ENCODE data around the gene EPHB2.

Gene EPHB2

GRCh38 chr1:22949822-22950331 is 239.2 kb downstream of the EPHB2 start:
- no peak for TF ChIP-seq RAD21 (IDR thresholded peaks at IDR 0.05; ENCODE audit: low read depth)
- no peak for TF ChIP-seq NFIC (IDR thresholded peaks at IDR 0.05)
- TF ChIP-seq CEBPB (IDR thresholded peaks at IDR 0.05): no peak
- TF ChIP-seq, protein P1, sequence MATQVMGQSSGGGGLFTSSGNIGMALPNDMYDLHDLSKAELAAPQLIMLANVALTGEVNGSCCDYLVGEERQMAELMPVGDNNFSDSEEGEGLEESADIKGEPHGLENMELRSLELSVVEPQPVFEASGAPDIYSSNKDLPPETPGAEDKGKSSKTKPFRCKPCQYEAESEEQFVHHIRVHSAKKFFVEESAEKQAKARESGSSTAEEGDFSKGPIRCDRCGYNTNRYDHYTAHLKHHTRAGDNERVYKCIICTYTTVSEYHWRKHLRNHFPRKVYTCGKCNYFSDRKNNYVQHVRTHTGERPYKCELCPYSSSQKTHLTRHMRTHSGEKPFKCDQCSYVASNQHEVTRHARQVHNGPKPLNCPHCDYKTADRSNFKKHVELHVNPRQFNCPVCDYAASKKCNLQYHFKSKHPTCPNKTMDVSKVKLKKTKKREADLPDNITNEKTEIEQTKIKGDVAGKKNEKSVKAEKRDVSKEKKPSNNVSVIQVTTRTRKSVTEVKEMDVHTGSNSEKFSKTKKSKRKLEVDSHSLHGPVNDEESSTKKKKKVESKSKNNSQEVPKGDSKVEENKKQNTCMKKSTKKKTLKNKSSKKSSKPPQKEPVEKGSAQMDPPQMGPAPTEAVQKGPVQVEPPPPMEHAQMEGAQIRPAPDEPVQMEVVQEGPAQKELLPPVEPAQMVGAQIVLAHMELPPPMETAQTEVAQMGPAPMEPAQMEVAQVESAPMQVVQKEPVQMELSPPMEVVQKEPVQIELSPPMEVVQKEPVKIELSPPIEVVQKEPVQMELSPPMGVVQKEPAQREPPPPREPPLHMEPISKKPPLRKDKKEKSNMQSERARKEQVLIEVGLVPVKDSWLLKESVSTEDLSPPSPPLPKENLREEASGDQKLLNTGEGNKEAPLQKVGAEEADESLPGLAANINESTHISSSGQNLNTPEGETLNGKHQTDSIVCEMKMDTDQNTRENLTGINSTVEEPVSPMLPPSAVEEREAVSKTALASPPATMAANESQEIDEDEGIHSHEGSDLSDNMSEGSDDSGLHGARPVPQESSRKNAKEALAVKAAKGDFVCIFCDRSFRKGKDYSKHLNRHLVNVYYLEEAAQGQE (IDR thresholded peaks at IDR 0.05; ENCODE audit: low read depth): no peak
- no peak for TF ChIP-seq EGR1 (IDR thresholded peaks at IDR 0.05)
- no peak for TF ChIP-seq EP300 (IDR thresholded peaks at IDR 0.05; ENCODE audit: borderline replicate concordance)
- no peak for TF ChIP-seq YY1 (IDR thresholded peaks at IDR 0.05; ENCODE audit: low read depth)
- no peak for TF ChIP-seq ZBTB7A (IDR thresholded peaks at IDR 0.05; ENCODE audit: low read depth)
- no peak for TF ChIP-seq FOXM1 (IDR thresholded peaks at IDR 0.05; ENCODE audit: borderline replicate concordance, low read depth)
- no peak for TF ChIP-seq TAF1 (IDR thresholded peaks at IDR 0.05; ENCODE audit: low read depth)

GRCh38 chr1:22951796-22952195 is 241.2 kb downstream of the EPHB2 start:
- TF ChIP-seq, protein P1 (IDR thresholded peaks at IDR 0.05; ENCODE audit: low read depth): no peak
- TF ChIP-seq NFIC (IDR thresholded peaks at IDR 0.05): no peak
- TF ChIP-seq CEBPB (IDR thresholded peaks at IDR 0.05): no peak
- TF ChIP-seq TCF12 (IDR thresholded peaks at IDR 0.05; ENCODE audit: low read depth): no peak
- no peak for TF ChIP-seq EGR1 (IDR thresholded peaks at IDR 0.05)
- no peak for TF ChIP-seq RAD21 (IDR thresholded peaks at IDR 0.05; ENCODE audit: low read depth)

DNA sequence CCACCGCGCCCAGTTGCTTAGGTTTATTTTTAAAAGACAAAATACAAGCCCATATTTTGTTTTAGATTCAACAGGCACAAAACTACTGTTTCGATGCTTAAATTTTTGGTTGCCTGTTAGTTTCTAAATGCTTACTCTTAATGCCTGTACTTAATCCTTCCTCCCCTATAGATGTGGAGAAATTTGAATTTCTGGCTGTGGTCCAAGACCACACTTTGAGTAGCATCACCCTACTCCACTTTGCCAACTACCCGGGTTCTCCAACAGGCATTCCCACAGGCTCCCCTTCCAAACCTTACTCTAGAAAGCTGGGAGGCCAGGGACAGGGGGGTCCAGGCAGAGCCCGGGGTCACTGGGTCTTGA is 242.0 kb downstream of the EPHB2 start:
- TF ChIP-seq FOXM1 (IDR thresholded peaks at IDR 0.05; ENCODE audit: borderline replicate concordance, low read depth) (no peak), TCF12 (IDR thresholded peaks at IDR 0.05; ENCODE audit: low read depth) (no peak), YY1 (IDR thresholded peaks at IDR 0.05; ENCODE audit: low read depth) (no peak), TEAD4 (IDR thresholded peaks at IDR 0.05) (no peak), CEBPB (IDR thresholded peaks at IDR 0.05) (no peak), ZBTB7A (IDR thresholded peaks at IDR 0.05; ENCODE audit: low read depth) (no peak), RAD21 (IDR thresholded peaks at IDR 0.05; ENCODE audit: low read depth) (no peak), EGR1 (IDR thresholded peaks at IDR 0.05) (no peak), CREB1 (IDR thresholded peaks at IDR 0.05; ENCODE audit: low read depth) (no peak), EP300 (IDR thresholded peaks at IDR 0.05; ENCODE audit: borderline replicate concordance) (no peak), NFIC (IDR thresholded peaks at IDR 0.05) (no peak)
- TF ChIP-seq, protein P1 (IDR thresholded peaks at IDR 0.05; ENCODE audit: low read depth): no peak
- TF ChIP-seq, protein P2, sequence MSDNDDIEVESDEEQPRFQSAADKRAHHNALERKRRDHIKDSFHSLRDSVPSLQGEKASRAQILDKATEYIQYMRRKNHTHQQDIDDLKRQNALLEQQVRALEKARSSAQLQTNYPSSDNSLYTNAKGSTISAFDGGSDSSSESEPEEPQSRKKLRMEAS (IDR thresholded peaks at IDR 0.05): no peak
- TF ChIP-seq, protein P3, sequence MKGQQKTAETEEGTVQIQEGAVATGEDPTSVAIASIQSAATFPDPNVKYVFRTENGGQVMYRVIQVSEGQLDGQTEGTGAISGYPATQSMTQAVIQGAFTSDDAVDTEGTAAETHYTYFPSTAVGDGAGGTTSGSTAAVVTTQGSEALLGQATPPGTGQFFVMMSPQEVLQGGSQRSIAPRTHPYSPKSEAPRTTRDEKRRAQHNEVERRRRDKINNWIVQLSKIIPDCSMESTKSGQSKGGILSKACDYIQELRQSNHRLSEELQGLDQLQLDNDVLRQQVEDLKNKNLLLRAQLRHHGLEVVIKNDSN (IDR thresholded peaks at IDR 0.05): no peak

GRCh38 chr1:22953057-22953739 is 242.6 kb downstream of the EPHB2 start:
- no peak for TF ChIP-seq ZBTB7A (IDR thresholded peaks at IDR 0.05; ENCODE audit: low read depth)
- no peak for TF ChIP-seq EGR1 (IDR thresholded peaks at IDR 0.05)
- TF ChIP-seq, protein P3 (IDR thresholded peaks at IDR 0.05): no peak

- TF ChIP-seq ZBTB7A (IDR thresholded peaks at IDR 0.05; ENCODE audit: low read depth): no peak
- no peak for TF ChIP-seq CEBPB (IDR thresholded peaks at IDR 0.05)
- no peak for TF ChIP-seq NFIC (IDR thresholded peaks at IDR 0.05)
- TF ChIP-seq, protein P2 (IDR thresholded peaks at IDR 0.05): no peak
- no peak for TF ChIP-seq RAD21 (IDR thresholded peaks at IDR 0.05; ENCODE audit: low read depth)
- TF ChIP-seq, protein P3 (IDR thresholded peaks at IDR 0.05): no peak
- TF ChIP-seq TEAD4 (IDR thresholded peaks at IDR 0.05): no peak
- TF ChIP-seq, protein P1 (IDR thresholded peaks at IDR 0.05; ENCODE audit: low read depth): no peak
- TF ChIP-seq TAF1 (IDR thresholded peaks at IDR 0.05; ENCODE audit: low read depth): no peak
- TF ChIP-seq FOXM1 (IDR thresholded peaks at IDR 0.05; ENCODE audit: borderline replicate concordance, low read depth): no peak
- TF ChIP-seq CREB1 (IDR thresholded peaks at IDR 0.05; ENCODE audit: low read depth): no peak
- no peak for TF ChIP-seq EP300 (IDR thresholded peaks at IDR 0.05; ENCODE audit: borderline replicate concordance)
- TF ChIP-seq YY1 (IDR thresholded peaks at IDR 0.05; ENCODE audit: low read depth): no peak
- no peak for TF ChIP-seq EGR1 (IDR thresholded peaks at IDR 0.05)
- TF ChIP-seq TCF12 (IDR thresholded peaks at IDR 0.05; ENCODE audit: low read depth): no peak
These were observed 243.1 kb downstream of the EPHB2 start for GRCh38 chr1:22953740-22954141.

Data from Ishikawa (cell line).